GM18498 (cell line): ENCODE data around the gene LCA5.
A peak's percentile ranks its signal among the peaks of the same experiment; 100 is the strongest.
"Not testable (repeated sequence)": the region's sequence is repeated elsewhere in the genome, so short reads cannot be mapped to it uniquely, and the experiment has no call there.

Source experiments
- ATAC-seq: cut with Tn5 transposase; IDR thresholded peaks from one replicate; pipeline ENCODE4 v1.9.1; 2021; ENCODE audit warnings: mild to moderate bottlenecking, moderate library complexity; ENCODE audit not compliant: unreplicated experiment

The LCA5 gene

DNA sequence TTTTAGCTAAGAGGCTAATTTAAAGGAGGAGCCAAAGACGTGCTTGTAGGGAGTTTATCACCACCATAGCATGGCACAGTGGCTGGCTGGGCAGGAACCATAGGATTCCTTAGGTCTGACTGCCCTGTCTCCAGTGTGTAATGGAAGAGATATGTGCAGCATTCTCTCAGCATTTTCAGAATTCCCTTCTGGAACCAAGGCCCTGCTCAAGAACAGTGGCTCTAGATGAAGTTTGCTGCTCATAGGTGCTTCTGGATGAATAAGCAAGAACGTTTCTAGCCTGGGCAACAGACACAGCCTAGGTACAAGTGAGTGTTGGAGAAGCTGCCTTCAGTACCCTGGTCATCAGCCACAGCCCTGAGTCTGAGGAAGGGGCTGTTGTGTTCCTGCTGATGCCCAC is 69.1 kb downstream of the LCA5 start:
- ATAC-seq, result no peak

DNA sequence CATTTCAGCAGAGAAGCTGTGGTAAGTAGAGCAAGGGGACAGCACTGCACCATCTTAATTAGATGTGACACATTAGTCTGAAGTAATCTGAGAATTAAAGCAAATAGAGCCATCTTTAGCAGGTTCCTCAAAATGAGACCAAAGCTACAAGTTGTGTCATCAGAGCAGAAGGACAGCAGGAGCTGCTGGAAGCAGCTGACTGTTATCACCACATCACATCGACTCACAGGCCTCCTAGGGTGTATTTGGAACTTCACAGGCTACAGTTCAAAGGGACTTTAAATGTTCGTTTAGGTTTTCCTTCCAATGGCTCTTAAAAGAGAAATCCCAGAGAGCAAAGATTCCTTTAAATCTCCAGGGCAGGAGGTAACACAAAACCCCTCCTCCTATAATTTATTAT is 69.5 kb downstream of the LCA5 start:
- no peak for ATAC-seq

DNA sequence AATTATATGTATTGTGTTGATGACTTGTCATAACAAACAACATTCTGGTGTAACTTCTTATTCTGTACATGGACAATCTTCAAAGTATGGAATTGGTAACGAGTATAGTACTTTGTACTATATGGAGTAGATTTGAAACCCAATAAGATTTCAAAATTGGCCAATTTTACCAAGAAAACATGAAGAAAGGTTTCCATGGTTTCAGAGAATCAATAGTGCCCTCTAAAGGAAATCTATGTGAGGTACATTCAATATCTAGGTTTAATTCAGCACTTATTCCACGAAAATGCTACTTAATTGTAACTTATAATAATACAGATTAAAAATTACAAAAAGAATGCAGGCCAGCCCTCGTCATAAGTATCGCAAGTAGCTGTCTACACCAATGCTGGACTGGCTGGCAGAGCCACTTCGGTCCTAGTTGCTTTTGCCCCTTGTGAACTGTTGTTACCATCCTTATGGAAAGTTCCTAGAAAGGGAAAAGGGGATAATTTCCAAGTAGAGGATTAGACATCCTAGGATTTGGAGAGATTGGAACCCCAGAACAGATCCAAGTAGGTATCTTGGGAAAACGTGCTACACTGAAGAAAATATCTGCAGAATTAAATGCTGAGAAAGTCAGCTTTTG is 70.9 kb downstream of the LCA5 start:
- no peak for ATAC-seq

DNA sequence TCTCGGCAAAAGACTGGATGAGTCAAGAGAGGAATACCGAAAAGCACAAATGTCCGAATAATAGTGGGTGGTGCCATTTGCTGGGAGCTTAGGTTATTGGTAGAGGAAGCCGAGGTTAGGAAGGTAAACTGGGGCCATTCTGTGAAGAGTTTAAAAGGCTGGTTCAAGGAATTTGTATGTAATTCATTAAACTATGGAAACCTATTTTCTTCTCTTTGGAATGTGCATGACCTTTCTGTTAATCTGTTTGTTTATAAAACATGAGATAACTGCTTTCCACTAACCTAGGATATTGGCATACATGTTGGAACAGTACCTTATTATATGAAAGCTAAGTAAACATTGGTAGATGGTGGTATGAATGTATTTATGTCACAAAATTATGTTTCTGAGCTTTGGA is 71.8 kb downstream of the LCA5 start:
- ATAC-seq, result no peak

GRCh38 chr6:79463621-79464050 is 73.6 kb downstream of the LCA5 start:
- ATAC-seq, result no peak

DNA sequence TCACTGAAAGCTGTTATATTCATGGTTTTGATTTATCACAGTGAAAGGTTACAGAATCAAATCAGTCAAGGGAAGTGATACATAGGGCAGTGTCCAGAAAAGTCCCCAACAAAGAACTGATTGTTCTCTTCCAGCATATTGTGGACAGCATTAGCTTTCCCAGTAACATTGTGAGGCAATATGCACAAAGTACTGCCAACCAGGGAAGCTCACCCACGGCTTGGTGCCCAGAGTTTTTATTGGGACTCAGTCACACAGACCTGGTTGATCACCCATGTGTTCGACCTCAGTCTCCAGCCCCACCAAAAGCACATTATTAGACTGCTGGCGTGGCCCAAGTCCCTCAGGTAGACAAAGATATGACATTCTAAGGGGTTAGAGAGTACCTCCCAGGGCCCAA is 76.0 kb downstream of the LCA5 start:
- no peak for ATAC-seq

GRCh38 chr6:79455446-79455845 is 81.8 kb downstream of the LCA5 start:
- no peak for ATAC-seq

DNA sequence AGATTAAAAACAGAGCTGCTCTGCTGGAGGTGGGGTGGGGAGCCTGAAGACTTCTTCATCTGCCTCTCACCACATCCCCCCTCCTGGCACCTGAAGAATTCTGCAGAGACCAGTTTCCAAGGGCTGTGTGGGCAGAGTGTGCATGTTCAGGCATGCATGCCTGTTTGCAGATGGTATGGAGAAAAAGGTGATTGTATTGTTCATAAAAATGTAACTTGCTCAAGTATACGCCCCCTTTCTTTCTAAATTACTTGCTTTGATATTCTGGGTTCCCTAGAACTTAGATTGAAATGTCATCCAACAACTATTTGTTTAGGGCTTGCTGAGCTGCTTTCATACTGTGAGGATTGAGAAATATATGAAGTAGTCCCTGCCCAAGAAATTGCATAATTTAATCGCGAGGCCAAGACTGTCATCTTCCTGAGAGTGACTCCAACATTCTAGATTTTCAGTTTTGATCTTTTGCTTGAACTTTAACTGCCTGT is 83.6 kb downstream of the LCA5 start:
- ATAC-seq, result peak; percentile 65

DNA sequence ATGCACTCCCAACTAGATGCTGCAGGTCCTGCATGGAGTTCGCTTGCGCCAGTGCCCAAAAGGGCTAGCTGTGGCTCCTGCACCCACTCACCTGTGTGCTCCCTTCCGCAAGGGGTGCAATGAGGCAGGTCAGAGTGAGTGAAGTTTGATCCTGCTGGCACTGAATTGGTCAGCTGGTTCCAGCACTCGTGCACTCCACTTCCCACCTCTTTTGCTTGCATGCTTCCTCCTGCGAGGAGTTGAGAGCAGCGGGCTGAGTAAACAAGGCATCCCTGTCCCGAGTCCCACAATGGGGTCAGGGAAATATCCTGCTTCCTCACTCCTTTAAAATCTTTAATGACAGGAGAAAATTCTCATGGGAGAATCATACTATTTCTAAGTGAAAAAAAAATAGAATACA is 86.2 kb downstream of the LCA5 start:
- no peak for ATAC-seq

- ATAC-seq, result no peak
Measured at GRCh38 chr6:79446006-79446405, 91.2 kb downstream of the LCA5 start.

DNA sequence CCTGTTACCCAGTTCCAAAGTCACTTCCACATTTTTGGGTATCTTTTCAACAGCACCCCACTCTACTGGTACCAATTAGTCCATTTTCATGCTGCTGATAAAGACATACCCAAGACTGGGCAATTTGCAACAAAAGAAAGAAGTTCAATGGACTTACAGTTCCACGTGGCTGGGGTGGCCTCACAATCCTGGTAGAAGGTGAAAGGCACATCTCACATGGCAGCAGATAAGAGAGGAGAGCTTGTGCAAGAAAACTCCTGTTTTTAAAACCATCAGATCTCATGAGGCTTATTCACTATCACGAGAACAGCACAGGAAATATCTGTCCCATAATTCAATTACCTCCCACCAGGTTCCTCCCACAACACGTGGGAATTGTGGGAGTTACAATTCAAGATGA is 93.4 kb downstream of the LCA5 start:
- ATAC-seq, result not testable (repeated sequence)

- no peak for ATAC-seq
Measured at GRCh38 chr6:79441192-79441591, 96.0 kb downstream of the LCA5 start.

DNA sequence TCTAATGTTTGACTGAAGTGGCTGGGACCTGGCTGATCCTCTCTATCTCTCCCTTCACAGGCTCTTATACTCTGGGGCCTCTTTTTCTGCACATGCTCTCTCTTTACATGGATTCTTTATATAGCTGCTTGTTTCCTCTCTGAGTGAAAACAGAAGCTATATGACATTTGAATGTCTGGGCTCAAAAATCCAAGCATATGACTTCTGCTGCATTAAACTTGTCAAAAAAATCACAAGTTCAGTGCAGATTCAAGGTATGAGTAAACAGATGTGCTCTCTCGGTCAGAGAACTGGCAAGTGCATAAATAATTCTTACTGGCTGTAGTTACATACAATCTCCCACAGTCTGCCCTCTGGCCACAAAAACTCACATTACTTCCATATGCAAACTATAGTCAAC is 96.6 kb downstream of the LCA5 start:
- no peak for ATAC-seq

- ATAC-seq, result no peak
Measured at GRCh38 chr6:79438030-79438429, 99.2 kb downstream of the LCA5 start.

GRCh38 chr6:79436241-79436640 is 101.0 kb downstream of the LCA5 start:
- ATAC-seq, result no peak

GRCh38 chr6:79435746-79436145 is 101.5 kb downstream of the LCA5 start:
- ATAC-seq, result no peak
